Urothelium cell line (cell line): ENCODE measurements around the gene PTGR3.
A peak's percentile ranks its signal among the peaks of the same experiment; 100 is the strongest.

Experiments used
- DNase-seq: peaks from one replicate; pipeline ENCODE4 v3.0.0; 2011; ENCODE audit warnings: low spot score, mixed read lengths
- FAIRE-seq: peaks from 2 replicates; lab custom pipeline; 2011; peaks lifted over from hg19 to GRCh38; lab: Jason Lieb, UNC

PTGR3 gene

GRCh38 chr18:75172299-75173124 is 36.4 kb downstream of the PTGR3 start:
- no peak for FAIRE-seq
- no peak for DNase-seq

- no peak for DNase-seq
- no peak for FAIRE-seq
These were observed 38.0 kb downstream of the PTGR3 start for GRCh38 chr18:75170916-75171315.

- DNase-seq, result no peak
These were observed 38.7 kb downstream of the PTGR3 start for GRCh38 chr18:75170022-75170789.

DNA sequence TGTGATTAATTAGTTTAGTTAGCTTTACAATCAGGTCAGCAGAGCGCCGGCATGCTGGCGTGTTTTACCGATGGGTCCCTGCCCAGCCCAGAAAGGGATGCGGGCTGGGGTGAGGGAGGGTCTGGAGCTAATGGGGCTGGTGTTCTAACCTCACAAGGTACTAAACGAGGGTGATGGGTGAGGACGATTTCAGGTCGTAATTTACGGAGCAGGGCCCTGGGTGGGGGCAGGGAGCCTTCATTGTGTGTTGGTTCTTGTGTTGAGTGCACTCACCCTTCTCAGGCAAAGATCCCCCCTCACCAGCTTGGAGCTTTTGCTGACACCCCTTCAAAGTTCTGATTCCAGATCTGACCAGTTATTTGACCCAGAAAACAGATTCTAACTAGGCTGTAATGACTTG is 39.5 kb downstream of the PTGR3 start:
- no peak for FAIRE-seq
- no peak for DNase-seq

More at GRCh38 chr18:75170022-75170789, 38.7 kb downstream of the PTGR3 start:
- no peak for FAIRE-seq

- DNase-seq (no peak), FAIRE-seq (no peak)
These were observed 40.3 kb downstream of the PTGR3 start for GRCh38 chr18:75168619-75169018.

- no peak for DNase-seq
- no peak for FAIRE-seq
These were observed 41.0 kb downstream of the PTGR3 start for GRCh38 chr18:75167759-75168618.

DNA sequence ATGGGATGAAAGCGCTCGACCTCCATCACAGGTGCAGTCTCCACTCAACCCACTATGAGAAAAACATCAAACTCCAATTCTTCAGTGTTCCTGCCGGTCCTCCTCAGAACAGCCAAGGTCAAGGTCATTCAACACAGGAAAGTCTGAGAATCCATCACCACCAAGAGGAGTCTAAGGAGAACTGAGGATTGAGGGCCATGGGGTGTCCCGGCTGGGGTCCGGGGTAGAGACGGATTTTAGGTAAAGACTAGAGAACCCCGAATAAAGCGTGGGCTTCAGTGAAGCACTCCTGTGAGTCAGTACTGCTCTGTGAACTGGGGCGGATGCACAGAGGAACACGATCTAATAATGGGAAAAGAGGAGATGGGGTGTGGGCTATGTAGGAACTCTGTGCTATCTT is 41.8 kb downstream of the PTGR3 start:
- FAIRE-seq (no peak), DNase-seq (no peak)

DNA sequence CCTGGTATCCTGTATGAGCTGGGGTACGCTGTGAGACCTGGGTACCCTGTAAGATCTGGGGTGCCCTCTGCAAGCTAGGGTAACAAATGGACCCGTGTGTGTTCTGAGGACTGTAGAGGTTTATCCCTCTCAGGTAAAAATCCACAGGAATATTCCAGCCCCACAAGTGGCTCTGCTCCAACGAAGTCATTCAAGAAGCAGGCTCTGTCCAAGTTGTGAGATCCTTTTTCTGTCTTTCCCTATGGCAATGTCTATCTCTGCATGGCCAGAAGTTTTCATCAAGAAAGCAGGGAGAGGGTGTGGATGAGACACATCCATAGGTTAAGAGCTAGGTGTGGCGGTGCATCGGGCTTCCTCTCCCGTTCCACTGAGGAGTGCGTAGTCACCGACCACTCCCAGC is 43.0 kb downstream of the PTGR3 start:
- DNase-seq, result no peak
- FAIRE-seq, result no peak

GRCh38 chr18:75164479-75164878 is 44.5 kb downstream of the PTGR3 start:
- FAIRE-seq (no peak), DNase-seq (no peak)

DNA sequence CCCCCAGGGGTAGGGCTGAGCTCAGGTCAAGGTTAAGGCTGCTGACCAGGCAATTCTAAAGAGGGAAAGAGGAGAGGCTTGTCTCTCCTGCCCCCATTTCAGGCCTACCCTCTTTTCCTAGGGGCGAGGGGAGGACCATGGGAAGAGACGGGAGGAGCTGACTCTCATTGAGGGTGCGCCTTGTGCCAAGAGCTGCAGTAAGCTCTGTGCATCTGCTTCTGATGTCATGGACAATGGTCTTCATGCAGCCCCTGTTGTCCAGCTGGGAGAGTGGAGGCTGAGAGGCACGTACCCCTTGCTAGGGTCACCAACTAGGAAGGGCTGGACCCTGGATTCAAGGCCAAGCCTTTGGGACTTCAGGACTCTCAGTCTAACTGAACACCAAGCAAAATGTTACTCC is 45.2 kb downstream of the PTGR3 start:
- DNase-seq, result no peak

GRCh38 chr18:75162978-75163377 is 46.0 kb downstream of the PTGR3 start:
- DNase-seq, result no peak
- FAIRE-seq, result no peak

More for the DNA sequence above, 45.2 kb downstream of the PTGR3 start:
- no peak for FAIRE-seq

GRCh38 chr18:75162467-75162866 is 46.5 kb downstream of the PTGR3 start:
- DNase-seq, result no peak
- FAIRE-seq, result no peak

DNA sequence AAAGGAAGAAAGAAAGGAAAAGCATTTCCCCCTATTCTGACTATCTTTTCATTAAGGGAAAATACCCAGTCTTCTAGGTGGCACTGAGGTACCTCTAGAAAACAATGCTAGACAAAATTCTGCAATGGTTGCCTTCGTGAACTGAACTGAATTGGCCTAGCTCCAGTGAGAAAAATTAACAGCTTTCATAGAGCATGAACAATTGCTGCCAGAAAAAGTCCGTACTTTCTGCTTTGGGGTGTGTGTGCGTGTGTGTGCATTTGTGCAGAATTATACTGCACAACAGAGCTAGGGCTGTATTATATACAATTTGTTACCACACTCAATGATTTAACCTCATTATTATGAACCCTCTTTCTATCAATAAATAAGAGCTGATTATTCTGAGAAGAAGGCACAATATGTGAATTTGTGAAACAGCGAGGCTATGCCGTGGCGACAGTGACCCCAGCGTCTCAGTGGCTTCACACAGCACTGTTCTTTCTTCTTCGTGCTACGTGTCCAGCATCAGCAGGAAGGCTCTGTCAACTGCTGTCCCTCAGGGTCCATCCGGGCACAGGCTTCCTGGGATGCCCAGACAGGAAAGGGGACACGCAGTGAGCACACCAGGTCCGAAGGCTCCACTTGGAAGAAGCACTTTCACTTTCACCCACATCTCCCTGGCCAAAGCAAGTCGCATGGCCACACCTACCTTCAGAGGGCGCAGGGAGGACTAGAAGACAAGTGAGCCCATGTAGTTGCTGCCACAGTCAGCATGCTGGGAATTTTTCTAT is 47.5 kb downstream of the PTGR3 start:
- FAIRE-seq (peak; percentile 9), DNase-seq (peak; percentile 69)

GRCh38 chr18:75160364-75160763 is 48.6 kb downstream of the PTGR3 start:
- FAIRE-seq, result no peak
- no peak for DNase-seq

GRCh38 chr18:75159646-75160356 is 49.1 kb downstream of the PTGR3 start:
- no peak for DNase-seq
- FAIRE-seq, result no peak

GRCh38 chr18:75159238-75159518 is 49.8 kb downstream of the PTGR3 start:
- DNase-seq (no peak), FAIRE-seq (no peak)
